ENCODE results near the gene KCTD17. TPM values are rescaled to one million over a fixed set of nuclear protein-coding genes. Genes with fewer than 3 reads are reported as not detected.

The KCTD17 gene
- total RNA-seq, 1 donor from 2014 or later: 31.3 TPM

DNA sequence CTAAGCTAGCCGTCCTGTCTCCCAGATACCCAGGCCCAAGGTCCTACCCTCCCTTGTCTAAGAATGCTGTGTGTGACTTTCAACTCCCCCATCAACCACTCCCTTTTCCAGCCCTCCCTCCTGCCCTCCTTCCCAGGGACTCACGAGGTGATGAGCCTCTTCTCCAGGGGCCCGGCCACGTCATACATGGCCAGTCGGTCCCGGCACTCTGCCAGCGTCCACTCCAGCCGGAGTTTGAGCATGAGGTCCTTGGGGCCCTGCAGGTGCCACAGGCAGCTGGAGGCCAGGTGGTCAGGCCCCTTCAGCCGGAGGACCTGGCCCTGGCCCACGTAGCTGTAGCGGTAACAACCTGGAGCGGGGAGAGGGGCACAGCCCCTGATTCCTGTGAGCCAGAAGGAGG lies 37.9 kb downstream of the KCTD17 start:
- Mint-ChIP-seq H3K27ac (ENCODE audit: unreplicated experiment) (no peak overlapping the region), H3K27me3 (ENCODE audit: low read depth, unreplicated experiment) (peaks cover 51% of the 10 kb centered on the region), H3K36me3 (ENCODE audit: low read depth, unreplicated experiment) (no peaks in the 10 kb centered on the region), H3K4me1 (ENCODE audit: low read depth, unreplicated experiment) (peaks cover 1% of the 10 kb centered on the region), H3K4me3 (ENCODE audit: unreplicated experiment) (no peak overlapping the region), H3K9me3 (ENCODE audit: unreplicated experiment) (no peaks in the 10 kb centered on the region)
- H3K4me1 ChIP-seq (ENCODE audit: insufficient read depth, low read length): no peaks in the 10 kb centered on the region
- no peak overlapping the region for H3K27ac ChIP-seq (ENCODE audit: low read depth, low read length)
- no peak overlapping the region for H3K4me2 ChIP-seq (ENCODE audit: low read length)
- FAIRE-seq (no peak), DNase-seq (ENCODE audit: low read depth) (no peak)
- no peaks in the 10 kb centered on the region for H3K9me3 ChIP-seq (ENCODE audit: insufficient read depth, low read depth, low read length)
- no peak overlapping the region for H3K4me3 ChIP-seq (ENCODE audit: insufficient read depth, low read depth, low read length)
- no peaks in the 10 kb centered on the region for H4K20me1 ChIP-seq (ENCODE audit: insufficient read depth, low read length)
- no peak overlapping the region for H2AFZ ChIP-seq (ENCODE audit: low read depth, low read length)
- peaks cover 10% of the 10 kb centered on the region for H3K27me3 ChIP-seq (ENCODE audit: insufficient read depth, low read length)
- H3K36me3 ChIP-seq (ENCODE audit: insufficient read depth, low read length): no peaks in the 10 kb centered on the region
- TF ChIP-seq, protein P1, sequence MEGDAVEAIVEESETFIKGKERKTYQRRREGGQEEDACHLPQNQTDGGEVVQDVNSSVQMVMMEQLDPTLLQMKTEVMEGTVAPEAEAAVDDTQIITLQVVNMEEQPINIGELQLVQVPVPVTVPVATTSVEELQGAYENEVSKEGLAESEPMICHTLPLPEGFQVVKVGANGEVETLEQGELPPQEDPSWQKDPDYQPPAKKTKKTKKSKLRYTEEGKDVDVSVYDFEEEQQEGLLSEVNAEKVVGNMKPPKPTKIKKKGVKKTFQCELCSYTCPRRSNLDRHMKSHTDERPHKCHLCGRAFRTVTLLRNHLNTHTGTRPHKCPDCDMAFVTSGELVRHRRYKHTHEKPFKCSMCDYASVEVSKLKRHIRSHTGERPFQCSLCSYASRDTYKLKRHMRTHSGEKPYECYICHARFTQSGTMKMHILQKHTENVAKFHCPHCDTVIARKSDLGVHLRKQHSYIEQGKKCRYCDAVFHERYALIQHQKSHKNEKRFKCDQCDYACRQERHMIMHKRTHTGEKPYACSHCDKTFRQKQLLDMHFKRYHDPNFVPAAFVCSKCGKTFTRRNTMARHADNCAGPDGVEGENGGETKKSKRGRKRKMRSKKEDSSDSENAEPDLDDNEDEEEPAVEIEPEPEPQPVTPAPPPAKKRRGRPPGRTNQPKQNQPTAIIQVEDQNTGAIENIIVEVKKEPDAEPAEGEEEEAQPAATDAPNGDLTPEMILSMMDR (IDR thresholded peaks at IDR 0.05; ENCODE audit: insufficient read depth, low read depth, low read length): no peak
- H3K9ac ChIP-seq (ENCODE audit: low read length): no peak overlapping the region
- H3K79me2 ChIP-seq (ENCODE audit: insufficient read depth, low read length): no peaks in the 10 kb centered on the region

DNA sequence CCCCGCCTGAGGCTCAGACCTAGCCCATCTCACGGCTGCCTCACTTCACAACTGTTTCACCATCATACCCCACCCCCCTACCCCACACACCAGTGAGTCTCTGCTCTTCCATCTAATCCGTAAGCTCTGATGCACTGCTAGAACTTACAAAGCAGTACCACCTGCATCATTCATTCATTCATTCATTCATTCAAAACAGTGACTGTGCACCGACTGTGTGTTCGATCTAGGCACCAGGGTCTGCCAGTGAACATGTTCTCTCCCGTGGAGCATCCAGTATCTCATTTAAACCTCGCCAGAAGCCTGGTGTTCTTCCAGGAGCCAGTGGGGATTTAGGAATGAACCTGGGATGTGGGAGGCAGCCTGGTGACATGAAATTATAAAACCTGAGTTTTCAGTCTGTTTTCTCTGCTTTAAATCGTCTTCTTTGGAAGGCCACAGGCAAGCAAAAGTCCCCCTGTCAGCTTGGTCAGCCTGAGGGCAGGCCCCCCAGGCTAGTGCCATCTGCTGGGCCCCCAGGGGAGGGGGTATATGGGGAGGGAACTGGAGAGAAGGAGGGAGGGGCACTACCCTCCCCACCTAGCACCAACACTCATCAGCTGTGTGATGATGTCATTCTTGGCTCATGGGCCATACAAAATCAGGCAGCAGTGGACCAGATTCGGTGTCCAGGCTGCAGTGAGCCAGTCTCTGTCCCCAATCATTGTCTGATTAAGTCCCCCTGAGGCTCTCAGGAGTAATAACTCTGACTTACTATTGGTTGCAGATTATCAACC lies 39.6 kb downstream of the KCTD17 start:
- Histone ChIP-seq H3K4me3 (ENCODE audit: insufficient read depth, low read depth, low read length) (no peak overlapping the region), H3K4me2 (ENCODE audit: low read length) (no peak overlapping the region), H3K27ac (ENCODE audit: low read depth, low read length) (no peak overlapping the region), H3K4me1 (ENCODE audit: insufficient read depth, low read length) (no peaks in the 10 kb centered on the region), H3K9ac (ENCODE audit: low read length) (no peak overlapping the region), H2AFZ (ENCODE audit: low read depth, low read length) (no peak overlapping the region), H3K9me3 (ENCODE audit: insufficient read depth, low read depth, low read length) (no peaks in the 10 kb centered on the region), H3K27me3 (ENCODE audit: insufficient read depth, low read length) (peaks cover 13% of the 10 kb centered on the region), H4K20me1 (ENCODE audit: insufficient read depth, low read length) (no peaks in the 10 kb centered on the region), H3K79me2 (ENCODE audit: insufficient read depth, low read length) (no peaks in the 10 kb centered on the region), H3K36me3 (ENCODE audit: insufficient read depth, low read length) (no peaks in the 10 kb centered on the region)
- peaks cover 1% of the 10 kb centered on the region for H3K4me1 Mint-ChIP-seq (ENCODE audit: low read depth, unreplicated experiment)
- no peaks in the 10 kb centered on the region for H3K36me3 Mint-ChIP-seq (ENCODE audit: low read depth, unreplicated experiment)
- no peak overlapping the region for H3K4me3 Mint-ChIP-seq (ENCODE audit: unreplicated experiment)
- TF ChIP-seq EZH2 (IDR thresholded peaks at IDR 0.05; ENCODE audit: insufficient read depth, low read length): no peak
- TF ChIP-seq, protein P1 (IDR thresholded peaks at IDR 0.05; ENCODE audit: insufficient read depth, low read depth, low read length): no peak
- no peak for DNase-seq (ENCODE audit: low read depth)
- FAIRE-seq: no peak
- H3K9me3 Mint-ChIP-seq (ENCODE audit: unreplicated experiment): no peaks in the 10 kb centered on the region
- H3K27me3 Mint-ChIP-seq (ENCODE audit: low read depth, unreplicated experiment): peaks cover 58% of the 10 kb centered on the region
- H3K27ac Mint-ChIP-seq (ENCODE audit: unreplicated experiment): no peak overlapping the region

- no peak overlapping the region for H3K4me3 ChIP-seq (ENCODE audit: insufficient read depth, low read depth, low read length)
- H4K20me1 ChIP-seq (ENCODE audit: insufficient read depth, low read length): no peaks in the 10 kb centered on the region
- H3K9me3 ChIP-seq (ENCODE audit: insufficient read depth, low read depth, low read length): no peaks in the 10 kb centered on the region
- H3K9me3 Mint-ChIP-seq (ENCODE audit: unreplicated experiment): peaks cover 2% of the 10 kb centered on the region
- no peak overlapping the region for H2AFZ ChIP-seq (ENCODE audit: low read depth, low read length)
- no peak overlapping the region for H3K4me2 ChIP-seq (ENCODE audit: low read length)
- H3K27me3 Mint-ChIP-seq (ENCODE audit: low read depth, unreplicated experiment): peaks cover 66% of the 10 kb centered on the region
- no peak overlapping the region for H3K27ac ChIP-seq (ENCODE audit: low read depth, low read length)
- DNase-seq (ENCODE audit: low read depth) (no peak), FAIRE-seq (no peak)
- H3K27me3 ChIP-seq (ENCODE audit: insufficient read depth, low read length): peaks cover 18% of the 10 kb centered on the region
- no peaks in the 10 kb centered on the region for H3K36me3 Mint-ChIP-seq (ENCODE audit: low read depth, unreplicated experiment)
- H3K27ac Mint-ChIP-seq (ENCODE audit: unreplicated experiment): no peak overlapping the region
- H3K4me1 Mint-ChIP-seq (ENCODE audit: low read depth, unreplicated experiment): peaks cover 1% of the 10 kb centered on the region
- no peak for TF ChIP-seq EZH2 (IDR thresholded peaks at IDR 0.05; ENCODE audit: insufficient read depth, low read length)
- TF ChIP-seq, protein P1 (IDR thresholded peaks at IDR 0.05; ENCODE audit: insufficient read depth, low read depth, low read length): no peak
- no peaks in the 10 kb centered on the region for H3K79me2 ChIP-seq (ENCODE audit: insufficient read depth, low read length)
- no peaks in the 10 kb centered on the region for H3K36me3 ChIP-seq (ENCODE audit: insufficient read depth, low read length)
- no peak overlapping the region for H3K9ac ChIP-seq (ENCODE audit: low read length)
- no peaks in the 10 kb centered on the region for H3K4me1 ChIP-seq (ENCODE audit: insufficient read depth, low read length)
- no peak overlapping the region for H3K4me3 Mint-ChIP-seq (ENCODE audit: unreplicated experiment)
These were observed 40.5 kb downstream of the KCTD17 start for GRCh38 chr22:37091994-37092393.

All from astrocyte (in vitro differentiated cells and primary cell).